Transverse colon (tissue), 4 donors: Measurements from ENCODE around the gene DNMT3L. TPM values are rescaled to one million over a fixed set of nuclear protein-coding genes. Genes with fewer than 3 reads are reported as not detected.

Experiments used
- DNase-seq: peaks from one replicate; pipeline ENCODE4 v3.0.0-alpha.2; 2019
- H3K27ac ChIP-seq, 4 donors: fragments of 200-600 bp; sonication (generic); 2 replicates each; pipeline ENCODE4 v1.5.1; 2016 to 2018; ENCODE audit warnings: inconsistent platforms in 4 of 4
- H3K27me3 ChIP-seq: fragments of 200-600 bp; sonication (generic); 2 replicates; pipeline ENCODE4 v1.5.1; 2017; ENCODE audit warnings: inconsistent platforms
- H3K36me3 ChIP-seq, 4 donors: fragments of 200-600 bp; sonication (generic); 2 replicates each; pipeline ENCODE4 v1.5.1; 2017 to 2019; ENCODE audit warnings: inconsistent platforms in 4 of 4
- H3K4me1 ChIP-seq, 4 donors: fragments of 200-600 bp; sonication (generic); 2 replicates each; pipeline ENCODE4 v1.5.1; 2017 to 2020; ENCODE audit warnings: inconsistent platforms in 4 of 4
- H3K4me3 ChIP-seq, 4 donors: fragments of 200-600 bp; sonication (generic); 1 replicate in 1 of 4; 2 replicates in 3 of 4; pipeline versions ENCODE4 v1.5.1 to v1.6.1; 2017 to 2019; ENCODE audit warnings: inconsistent platforms in 4 of 4
- H3K9me3 ChIP-seq, 2 donors: fragments of 200-600 bp; sonication (generic); 2 replicates each; pipeline ENCODE4 v1.5.1; 2017 to 2019; ENCODE audit warnings: inconsistent platforms in 2 of 2
- CTCF ChIP-seq, 5 experiments: fragments of 200-600 bp in 3 of 5; fragments of 450-650 bp in 2 of 5; sonication (generic) in 3 of 5; IDR thresholded peaks; 1 replicate in 2 of 5; 2 replicates in 3 of 5; pipeline ENCODE4 v1.5.1; 2016 to 2017; ENCODE audit warnings: antibody characterized with exemption in 5 of 5, inconsistent platforms in 3 of 5, mild to moderate bottlenecking in 2 of 5, moderate library complexity in 1 of 5
- EP300 ChIP-seq: sonication (generic); formaldehyde crosslinking; IDR thresholded peaks from one replicate; pipeline ENCODE4 v1.6.1; 2017; ENCODE audit warnings: antibody characterized with exemption, low read depth
- POLR2A ChIP-seq: fragments of 450-650 bp; IDR thresholded peaks from one replicate; pipeline ENCODE4 v1.6.1; 2016; ENCODE audit warnings: antibody characterized with exemption, mild to moderate bottlenecking, moderate library complexity
- POLR2AphosphoS5 ChIP-seq, 3 donors: sonication (generic); formaldehyde crosslinking; IDR thresholded peaks; one replicate each; pipeline ENCODE4 v1.6.1; 2016; ENCODE audit warnings: antibody characterized with exemption in 3 of 3
- WGBS, 2 donors: methylation state at CpG; one replicate each; pipeline ENCODE4 v1.1.5; 2018; ENCODE audit warnings: low coverage in 1 of 2; 5-methylcytosine and 5-hydroxymethylcytosine counted together
- in situ Hi-C, 4 donors: fragments of 200-750 bp; cut with MboI; loops; one replicate each; pipeline versions ENCODE4 v1.15.0 to v1.15.1; 2017; ENCODE audit warnings: low sequenced_read_pairs in 3 of 4, low pct_ligation_motif_present in 1 of 4, low pct_unique_long_range_greater_than_20kb in 1 of 4
- intact Hi-C: fragments of 100-400 bp; cut with DNase I; formaldehyde crosslinking; loops from one replicate; pipeline ENCODE4 v1.15.1; 2023; ENCODE audit warnings: low total_unique reads
- total RNA-seq, 4 donors: library from RNA; depleted of rRNA; stranded (reverse); fragments of >200 nt; gene quantifications; one replicate each; pipeline ENCODE4 v1.1.0, GENCODE V29; 2016

DNMT3L gene
- total RNA-seq: not detected

GRCh38 chr21:44261675-44262295 is at the start of gene DNMT3L:
TSS of gene DNMT3L (minus strand) at chr21:44261897. CDS start at chr21:44261259, 638 bp downstream.
- in situ Hi-C loops: loop anchor here in 1 of 4 donors (25.0 kb wide), 3 partner anchors 101 to 224 kb away; partner anchors contain the start of genes LRRC3 and TRPM2
- intact Hi-C loops: no loop called here
- Histone ChIP-seq H3K9me3 (no peaks in the 10 kb centered on the region), H3K27me3 (no peaks in the 10 kb centered on the region), H3K36me3 (no peaks in the 10 kb centered on the region), H3K4me3 (no peak within 1 kb of the TSS), H3K27ac (no peak within 1 kb of the TSS), H3K4me1 (no peaks in the 10 kb centered on the region)
- DNase-seq: no peak
- WGBS, 2 donors: 82% methylated on average over 3 of the region's 19 CpGs; no CpG with 5 or more reads in 1 of the 2 donors
- TF ChIP-seq POLR2A (no peak), POLR2AphosphoS5 (IDR thresholded peaks at IDR 0.05) (no peak), EP300 (no peak), CTCF (IDR thresholded peaks at IDR 0.05) (no peak)

- WGBS, 2 donors: 88 to 96% methylated on average over 4 to 27 of the region's 28 CpGs
- DNase-seq: no peak
- no peaks in the 10 kb centered on the region for H3K27me3 ChIP-seq
- H3K4me1 ChIP-seq: no peaks in the 10 kb centered on the region
- no peak overlapping the region for H3K27ac ChIP-seq
- intact Hi-C loops (no loop called here), in situ Hi-C loops (no loop called here)
- no peak for TF ChIP-seq POLR2A
- no peak for TF ChIP-seq POLR2AphosphoS5 (IDR thresholded peaks at IDR 0.05)
- no peak for TF ChIP-seq CTCF (IDR thresholded peaks at IDR 0.05)
- no peak for TF ChIP-seq EP300
- no peaks in the 10 kb centered on the region for H3K9me3 ChIP-seq
- H3K4me3 ChIP-seq: no peak overlapping the region
- peaks cover 0 to 34% (median 9%) of the 10 kb centered on the region in 4 donors for H3K36me3 ChIP-seq
Observed at GRCh38 chr21:44310628-44311507, 49.2 kb upstream of the DNMT3L start.

- intact Hi-C loops: no loop called here
- no peak overlapping the region for H3K27ac ChIP-seq
- H3K27me3 ChIP-seq: no peaks in the 10 kb centered on the region
- H3K9me3 ChIP-seq: no peaks in the 10 kb centered on the region
- 84% methylated on average over 20 of the region's 21 CpGs; no CpG with 5 or more reads in 1 of the 2 donors for WGBS, 2 donors
- no peak for TF ChIP-seq POLR2AphosphoS5 (IDR thresholded peaks at IDR 0.05)
- TF ChIP-seq EP300: no peak
- TF ChIP-seq CTCF (IDR thresholded peaks at IDR 0.05): no peak
- no peak for TF ChIP-seq POLR2A
- no peak for DNase-seq
- in situ Hi-C loops: no loop called here
- H3K4me3 ChIP-seq: no peak overlapping the region
- H3K4me1 ChIP-seq: peaks cover 24 to 35% (median 29%) of the 10 kb centered on the region in 4 donors
- H3K36me3 ChIP-seq: peaks cover 0 to 16% (median 4%) of the 10 kb centered on the region in 4 donors
Observed at GRCh38 chr21:44306936-44307704, 45.4 kb upstream of the DNMT3L start.
